ENCODE measurements around the gene SLC37A3.

DNA sequence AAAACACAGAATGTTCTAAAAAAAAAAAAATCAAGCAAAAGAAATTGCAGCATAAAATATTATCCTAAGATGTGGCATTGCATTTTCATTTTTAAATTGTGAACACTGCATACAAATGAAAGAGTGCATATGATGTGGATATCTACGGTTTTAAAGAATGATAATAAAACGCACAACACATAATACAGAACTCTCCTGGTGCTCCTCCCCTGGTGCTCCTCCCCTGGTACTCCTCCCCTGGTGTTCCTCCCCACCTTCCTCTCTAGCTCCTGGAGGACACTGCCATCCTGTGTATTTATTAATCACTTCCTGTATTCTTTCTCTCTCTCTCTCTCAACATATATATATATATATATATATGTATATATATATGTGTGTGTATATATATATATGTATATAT is 100.1 kb downstream of the SLC37A3 start:
- TF ChIP-seq, protein P1, sequence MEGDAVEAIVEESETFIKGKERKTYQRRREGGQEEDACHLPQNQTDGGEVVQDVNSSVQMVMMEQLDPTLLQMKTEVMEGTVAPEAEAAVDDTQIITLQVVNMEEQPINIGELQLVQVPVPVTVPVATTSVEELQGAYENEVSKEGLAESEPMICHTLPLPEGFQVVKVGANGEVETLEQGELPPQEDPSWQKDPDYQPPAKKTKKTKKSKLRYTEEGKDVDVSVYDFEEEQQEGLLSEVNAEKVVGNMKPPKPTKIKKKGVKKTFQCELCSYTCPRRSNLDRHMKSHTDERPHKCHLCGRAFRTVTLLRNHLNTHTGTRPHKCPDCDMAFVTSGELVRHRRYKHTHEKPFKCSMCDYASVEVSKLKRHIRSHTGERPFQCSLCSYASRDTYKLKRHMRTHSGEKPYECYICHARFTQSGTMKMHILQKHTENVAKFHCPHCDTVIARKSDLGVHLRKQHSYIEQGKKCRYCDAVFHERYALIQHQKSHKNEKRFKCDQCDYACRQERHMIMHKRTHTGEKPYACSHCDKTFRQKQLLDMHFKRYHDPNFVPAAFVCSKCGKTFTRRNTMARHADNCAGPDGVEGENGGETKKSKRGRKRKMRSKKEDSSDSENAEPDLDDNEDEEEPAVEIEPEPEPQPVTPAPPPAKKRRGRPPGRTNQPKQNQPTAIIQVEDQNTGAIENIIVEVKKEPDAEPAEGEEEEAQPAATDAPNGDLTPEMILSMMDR (IDR thresholded peaks at IDR 0.05) = no peak
- no peak for TF ChIP-seq POLR2AphosphoS5 (IDR thresholded peaks at IDR 0.05; ENCODE audit: low read depth, low read length)
